Gastrocnemius medialis (tissue), 4 donors: ENCODE data around the gene C10orf90.

Experiments
- POLR2A ChIP-seq, 2 donors: fragments of 450-650 bp; IDR thresholded peaks; one replicate each; pipeline ENCODE4 v1.6.1; 2017; ENCODE audit warnings: antibody characterized with exemption in 2 of 2, mild to moderate bottlenecking in 2 of 2, moderate library complexity in 2 of 2
- TF ChIP-seq, protein P1 (sequence below), 5 experiments: fragments of 450-650 bp in 3 of 5; fragments of 200-600 bp in 2 of 5; sonication (generic) in 2 of 5; IDR thresholded peaks in 4 of 5; conservative IDR thresholded peaks in 1 of 5; 1 replicate in 4 of 5; 2 replicates in 1 of 5; pipeline ENCODE4 v1.5.1; 2016 to 2019; ENCODE audit warnings: antibody characterized with exemption in 5 of 5, mild to moderate bottlenecking in 3 of 5, moderate library complexity in 3 of 5

DNA sequence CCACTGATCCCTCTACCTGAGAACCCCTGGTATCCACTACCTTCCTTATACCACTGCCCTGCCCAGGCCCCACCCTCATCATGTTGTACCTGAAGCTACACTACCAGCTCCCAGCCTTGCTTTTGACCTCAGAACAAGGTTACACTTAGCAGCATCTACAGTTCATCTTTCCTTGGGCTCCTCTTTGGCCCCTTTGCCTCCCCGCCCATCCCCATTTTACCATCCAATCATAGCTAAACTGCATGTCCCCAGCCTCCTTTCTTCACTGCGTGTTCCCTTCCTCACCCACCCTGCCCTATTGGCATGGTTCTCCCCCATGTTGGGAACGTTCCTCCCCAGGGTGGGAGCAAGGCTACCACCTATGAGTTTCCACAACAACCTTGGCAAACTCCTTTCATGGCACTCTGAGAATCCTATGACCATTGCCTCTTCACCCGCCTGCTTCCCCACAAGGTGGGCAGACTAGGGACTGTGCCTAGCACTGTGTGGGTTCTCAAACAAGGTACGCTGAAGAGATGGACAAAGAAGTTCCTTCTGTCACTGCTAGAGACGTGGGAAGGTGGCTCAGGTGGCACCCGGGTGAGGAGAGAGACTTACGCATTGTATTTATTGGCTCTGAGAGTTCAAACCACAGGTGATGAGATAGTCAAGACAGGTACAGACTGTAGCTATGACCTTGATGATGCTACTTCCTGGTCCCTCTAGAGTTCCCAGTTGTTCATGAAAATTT lies 215.3 kb downstream of the C10orf90 start:
- TF ChIP-seq, protein P1, sequence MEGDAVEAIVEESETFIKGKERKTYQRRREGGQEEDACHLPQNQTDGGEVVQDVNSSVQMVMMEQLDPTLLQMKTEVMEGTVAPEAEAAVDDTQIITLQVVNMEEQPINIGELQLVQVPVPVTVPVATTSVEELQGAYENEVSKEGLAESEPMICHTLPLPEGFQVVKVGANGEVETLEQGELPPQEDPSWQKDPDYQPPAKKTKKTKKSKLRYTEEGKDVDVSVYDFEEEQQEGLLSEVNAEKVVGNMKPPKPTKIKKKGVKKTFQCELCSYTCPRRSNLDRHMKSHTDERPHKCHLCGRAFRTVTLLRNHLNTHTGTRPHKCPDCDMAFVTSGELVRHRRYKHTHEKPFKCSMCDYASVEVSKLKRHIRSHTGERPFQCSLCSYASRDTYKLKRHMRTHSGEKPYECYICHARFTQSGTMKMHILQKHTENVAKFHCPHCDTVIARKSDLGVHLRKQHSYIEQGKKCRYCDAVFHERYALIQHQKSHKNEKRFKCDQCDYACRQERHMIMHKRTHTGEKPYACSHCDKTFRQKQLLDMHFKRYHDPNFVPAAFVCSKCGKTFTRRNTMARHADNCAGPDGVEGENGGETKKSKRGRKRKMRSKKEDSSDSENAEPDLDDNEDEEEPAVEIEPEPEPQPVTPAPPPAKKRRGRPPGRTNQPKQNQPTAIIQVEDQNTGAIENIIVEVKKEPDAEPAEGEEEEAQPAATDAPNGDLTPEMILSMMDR (IDR thresholded peaks at IDR 0.05 in 4 of 5, conservative IDR thresholded peaks at IDR 0.05 in 1 of 5): no peak
- no peak for TF ChIP-seq POLR2A (IDR thresholded peaks at IDR 0.05)
